GM23248 (cell line): ENCODE measurements around the gene SDC3. TPM values are rescaled to one million over a fixed set of nuclear protein-coding genes. Genes with fewer than 3 reads are reported as not detected.

Source experiments
- DNase-seq: peaks from one replicate; pipeline ENCODE4 v3.0.0-alpha.2; 2015
- H2AFZ ChIP-seq: fragments of 200-600 bp; sonication (generic); 2 replicates; pipeline ENCODE4 v1.6.1; 2016; ENCODE audit warnings: antibody characterized with exemption
- H3F3A ChIP-seq: fragments of 200-600 bp; sonication (generic); 2 replicates; pipeline ENCODE4 v1.6.1; 2016; ENCODE audit warnings: mild to moderate bottlenecking, antibody characterized with exemption, mixed run types; ENCODE audit not compliant: insufficient read depth
- H3K27ac ChIP-seq: fragments of 200-600 bp; sonication (generic); 2 replicates; pipeline ENCODE4 v1.5.1; 2016; ENCODE audit warnings: mild to moderate bottlenecking
- H3K27me3 ChIP-seq: fragments of 200-600 bp; sonication (generic); replicated peaks from 2 replicates; pipeline ENCODE4 v1.6.1; 2016; ENCODE audit warnings: mild to moderate bottlenecking; ENCODE audit not compliant: insufficient read depth
- H3K36me3 ChIP-seq: fragments of 200-600 bp; sonication (generic); 2 replicates; pipeline ENCODE4 v1.6.1; 2016; ENCODE audit warnings: low read depth, mild to moderate bottlenecking
- H3K4me1 ChIP-seq: fragments of 200-600 bp; sonication (generic); 2 replicates; pipeline ENCODE4 v1.6.1; 2016; ENCODE audit warnings: mild to moderate bottlenecking; ENCODE audit not compliant: insufficient read depth
- H3K4me2 ChIP-seq: fragments of 200-600 bp; sonication (generic); one replicate; pipeline ENCODE4 v1.6.1; 2016; ENCODE audit warnings: mild to moderate bottlenecking; ENCODE audit not compliant: unreplicated experiment
- H3K4me3 ChIP-seq: fragments of 200-600 bp; sonication (generic); 2 replicates; pipeline ENCODE4 v1.5.1; 2016; ENCODE audit warnings: mild to moderate bottlenecking
- H3K79me2 ChIP-seq: fragments of 200-600 bp; sonication (generic); 2 replicates; pipeline ENCODE4 v1.6.1; 2016; ENCODE audit warnings: mild to moderate bottlenecking; ENCODE audit not compliant: insufficient read depth
- H3K9ac ChIP-seq: fragments of 200-600 bp; sonication (generic); 2 replicates; pipeline ENCODE4 v1.6.1; 2016; ENCODE audit warnings: mild to moderate bottlenecking
- H3K9me2 ChIP-seq: fragments of 200-600 bp; sonication (generic); 2 replicates; pipeline ENCODE4 v1.6.1; 2016; ENCODE audit warnings: mixed run types, mild to moderate bottlenecking, moderate library complexity; ENCODE audit not compliant: insufficient read depth
- H3K9me3 ChIP-seq: fragments of 200-600 bp; sonication (generic); one replicate; pipeline ENCODE4 v1.6.1; 2017; ENCODE audit warnings: low read depth
- H4K20me1 ChIP-seq: fragments of 200-600 bp; sonication (generic); 2 replicates; pipeline ENCODE4 v1.6.0; 2016; ENCODE audit not compliant: insufficient read depth
- EZH2 ChIP-seq: fragments of 200-600 bp; sonication (generic); IDR thresholded peaks from 2 replicates; pipeline ENCODE4 v1.6.1; 2018; ENCODE audit warnings: antibody characterized with exemption, mild to moderate bottlenecking; ENCODE audit not compliant: insufficient read depth, poor library complexity, severe bottlenecking
- EZH2phosphoT487 ChIP-seq: fragments of 200-600 bp; sonication (generic); IDR thresholded peaks from 2 replicates; pipeline ENCODE4 v1.6.1; 2018; ENCODE audit warnings: antibody characterized with exemption, moderate library complexity, mild to moderate bottlenecking, low read depth; ENCODE audit not compliant: insufficient read depth
- WGBS, 2 experiments: methylation state at CpG; one replicate each; pipeline ENCODE4 v1.1.6; 2015 to 2017; ENCODE audit warnings: low lambda C conversion rate in 2 of 2, low coverage in 1 of 2; ENCODE audit errors: missing lambda C conversion rate in 2 of 2; 5-methylcytosine and 5-hydroxymethylcytosine counted together
- in situ Hi-C: fragments of 300-500 bp; cut with MboI; formaldehyde crosslinking; loops from 2 replicates; pipeline ENCODE4 v1.15.0; 2020
- polyA plus RNA-seq: library from polyadenylated mRNA; unstranded; fragments of >200 nt; fragmentation: Nextera tagmentation; extraction: Ambion mirVana; gene quantifications from 2 replicates; pipeline ENCODE4 v1.2.1, GENCODE V29; 2016
- small RNA-seq: library from RNA; depleted of rRNA; stranded (forward); fragments of <200 nt; gene quantifications from one replicate; pipeline ENCODE3, GENCODE V24; 2014; ENCODE audit warnings: low read depth, low replicate concordance
- total RNA-seq: library from RNA; depleted of rRNA; stranded (reverse); fragments of >200 nt; shearing (Covaris generic); gene quantifications from 2 replicates; pipeline ENCODE4 v1.2.3, GENCODE V29; 2014; rRNA removed

Gene SDC3
- total and polyA plus RNA-seq, 2 experiments from 2014 or later: 6.9 to 39.7 TPM

- no peak for TF ChIP-seq EZH2phosphoT487
- no peak for TF ChIP-seq EZH2
- Histone ChIP-seq H3K79me2 (no peaks in the 10 kb centered on the region), H3K9ac (no peak overlapping the region), H3K4me3 (no peak overlapping the region), H2AFZ (no peak overlapping the region), H3K27ac (no peak overlapping the region), H3K9me2 (no peaks in the 10 kb centered on the region), H3K4me1 (peaks cover 11% of the 10 kb centered on the region), H3K36me3 (no peaks in the 10 kb centered on the region), H4K20me1 (no peaks in the 10 kb centered on the region), H3K4me2 (no peak overlapping the region), H3F3A (peaks cover 6% of the 10 kb centered on the region; the same call in 1 of the 2 replicates), H3K9me3 (no peaks in the 10 kb centered on the region), H3K27me3 (no peaks in the 10 kb centered on the region)
- DNase-seq: no peak
- 71 to 74% methylated on average over 1 of the region's 1 CpG for WGBS, 2 experiments
- in situ Hi-C loops: no loop called here
These were observed 86.6 kb downstream of the SDC3 start for GRCh38 chr1:30822006-30822405.

- no peak overlapping the region for H3K4me2 ChIP-seq
- no peaks in the 10 kb centered on the region for H3K79me2 ChIP-seq
- no peaks in the 10 kb centered on the region for H3K9me3 ChIP-seq
- H3K4me1 ChIP-seq: peaks cover 22% of the 10 kb centered on the region
- H4K20me1 ChIP-seq: no peaks in the 10 kb centered on the region
- H3K27ac ChIP-seq: no peak overlapping the region
- no peak overlapping the region for H3K9ac ChIP-seq
- no peaks in the 10 kb centered on the region for H3K27me3 ChIP-seq
- no peak for DNase-seq
- 90 to 94% methylated on average over 5 of the region's 5 CpGs for WGBS, 2 experiments
- H3K36me3 ChIP-seq: no peaks in the 10 kb centered on the region
- H2AFZ ChIP-seq: no peak overlapping the region
- H3K9me2 ChIP-seq: no peaks in the 10 kb centered on the region
- in situ Hi-C loops: no loop called here
- H3F3A ChIP-seq: peaks cover 6% of the 10 kb centered on the region; the same call in 1 of the 2 replicates
- TF ChIP-seq EZH2phosphoT487 (no peak), EZH2 (no peak)
- H3K4me3 ChIP-seq: no peak overlapping the region
These were observed 88.3 kb downstream of the SDC3 start for GRCh38 chr1:30820299-30820698.

Small RNAs within 50 kb of the gene (small RNA-seq; reads per million reads assigned to genes)
- gene RN7SKP91: not detected
- not detected for gene RN7SL371P

Other genes with a start within 250 kb of the SDC3 start
- gene MATN1, start 185.2 kb downstream of the SDC3 start, total RNA-seq: 0.32 TPM in 1 of 2 replicates, not detected in the other
- 0.11 TPM in 1 of 2 replicates, not detected in the other for gene MATN1, start 185.2 kb downstream of the SDC3 start, polyA plus RNA-seq
- not detected in 2 replicates for gene LAPTM5, start 151.0 kb downstream of the SDC3 start, total RNA-seq
- gene LAPTM5, start 151.0 kb downstream of the SDC3 start, polyA plus RNA-seq: 0.36 and 0.74 TPM in 2 replicates
- gene PUM1, start 157.0 kb upstream of the SDC3 start, total RNA-seq: 46.3 and 63.4 TPM in 2 replicates
- gene PUM1, start 157.0 kb upstream of the SDC3 start, polyA plus RNA-seq: 45.7 and 49.5 TPM in 2 replicates